Measurements from ENCODE around the gene PCK2.

- TF ChIP-seq, protein P1, sequence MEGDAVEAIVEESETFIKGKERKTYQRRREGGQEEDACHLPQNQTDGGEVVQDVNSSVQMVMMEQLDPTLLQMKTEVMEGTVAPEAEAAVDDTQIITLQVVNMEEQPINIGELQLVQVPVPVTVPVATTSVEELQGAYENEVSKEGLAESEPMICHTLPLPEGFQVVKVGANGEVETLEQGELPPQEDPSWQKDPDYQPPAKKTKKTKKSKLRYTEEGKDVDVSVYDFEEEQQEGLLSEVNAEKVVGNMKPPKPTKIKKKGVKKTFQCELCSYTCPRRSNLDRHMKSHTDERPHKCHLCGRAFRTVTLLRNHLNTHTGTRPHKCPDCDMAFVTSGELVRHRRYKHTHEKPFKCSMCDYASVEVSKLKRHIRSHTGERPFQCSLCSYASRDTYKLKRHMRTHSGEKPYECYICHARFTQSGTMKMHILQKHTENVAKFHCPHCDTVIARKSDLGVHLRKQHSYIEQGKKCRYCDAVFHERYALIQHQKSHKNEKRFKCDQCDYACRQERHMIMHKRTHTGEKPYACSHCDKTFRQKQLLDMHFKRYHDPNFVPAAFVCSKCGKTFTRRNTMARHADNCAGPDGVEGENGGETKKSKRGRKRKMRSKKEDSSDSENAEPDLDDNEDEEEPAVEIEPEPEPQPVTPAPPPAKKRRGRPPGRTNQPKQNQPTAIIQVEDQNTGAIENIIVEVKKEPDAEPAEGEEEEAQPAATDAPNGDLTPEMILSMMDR (IDR thresholded peaks at IDR 0.05; ENCODE audit: low read depth, low read length): no peak
- TF ChIP-seq POLR2A (IDR thresholded peaks at IDR 0.05; ENCODE audit: extremely low read depth, insufficient read length): no peak
- TF ChIP-seq, protein P2, sequence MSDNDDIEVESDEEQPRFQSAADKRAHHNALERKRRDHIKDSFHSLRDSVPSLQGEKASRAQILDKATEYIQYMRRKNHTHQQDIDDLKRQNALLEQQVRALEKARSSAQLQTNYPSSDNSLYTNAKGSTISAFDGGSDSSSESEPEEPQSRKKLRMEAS (IDR thresholded peaks at IDR 0.05; ENCODE audit: low read depth, low read length): no peak
- no peak for TF ChIP-seq MYC (IDR thresholded peaks at IDR 0.05; ENCODE audit: low read depth, low read length)
Measured at GRCh38 chr14:24083462-24083861, 10.6 kb upstream of the PCK2 start.
